ENCODE measurements around the gene HACE1.

DNA sequence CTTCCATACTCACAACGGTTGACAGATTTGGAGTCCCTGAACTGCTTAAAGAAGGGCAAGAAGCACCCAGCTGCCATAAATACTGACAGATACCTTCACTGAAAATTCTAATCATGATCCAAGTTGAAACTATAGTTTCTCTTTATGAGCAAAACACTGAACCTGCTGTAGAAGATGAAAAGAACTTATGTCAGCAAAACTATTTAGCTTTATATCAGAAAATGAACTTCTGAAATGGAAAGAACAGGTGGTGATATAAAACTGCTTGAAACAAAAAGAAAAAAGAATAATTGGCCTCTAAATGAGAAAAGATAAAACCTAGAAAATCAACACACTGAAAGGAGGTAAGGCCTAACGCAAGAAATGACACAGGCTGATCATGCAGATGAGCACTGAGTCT lies 72.4 kb downstream of the HACE1 start:
- TF ChIP-seq, protein P1, sequence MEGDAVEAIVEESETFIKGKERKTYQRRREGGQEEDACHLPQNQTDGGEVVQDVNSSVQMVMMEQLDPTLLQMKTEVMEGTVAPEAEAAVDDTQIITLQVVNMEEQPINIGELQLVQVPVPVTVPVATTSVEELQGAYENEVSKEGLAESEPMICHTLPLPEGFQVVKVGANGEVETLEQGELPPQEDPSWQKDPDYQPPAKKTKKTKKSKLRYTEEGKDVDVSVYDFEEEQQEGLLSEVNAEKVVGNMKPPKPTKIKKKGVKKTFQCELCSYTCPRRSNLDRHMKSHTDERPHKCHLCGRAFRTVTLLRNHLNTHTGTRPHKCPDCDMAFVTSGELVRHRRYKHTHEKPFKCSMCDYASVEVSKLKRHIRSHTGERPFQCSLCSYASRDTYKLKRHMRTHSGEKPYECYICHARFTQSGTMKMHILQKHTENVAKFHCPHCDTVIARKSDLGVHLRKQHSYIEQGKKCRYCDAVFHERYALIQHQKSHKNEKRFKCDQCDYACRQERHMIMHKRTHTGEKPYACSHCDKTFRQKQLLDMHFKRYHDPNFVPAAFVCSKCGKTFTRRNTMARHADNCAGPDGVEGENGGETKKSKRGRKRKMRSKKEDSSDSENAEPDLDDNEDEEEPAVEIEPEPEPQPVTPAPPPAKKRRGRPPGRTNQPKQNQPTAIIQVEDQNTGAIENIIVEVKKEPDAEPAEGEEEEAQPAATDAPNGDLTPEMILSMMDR (IDR thresholded peaks at IDR 0.05): no peak
- TF ChIP-seq POLR2A (IDR thresholded peaks at IDR 0.05): no peak
